GM10847 (cell line): Measurements from ENCODE around the gene SLC39A13.
A peak's percentile ranks its signal among the peaks of the same experiment; 100 is the strongest.

ENCODE experiments used
- POLR2A ChIP-seq: IDR thresholded peaks from 2 replicates; pipeline ENCODE4 v1.6.1; 2011; ENCODE audit not compliant: insufficient read length; ENCODE audit errors: extremely low read depth

The SLC39A13 gene

DNA sequence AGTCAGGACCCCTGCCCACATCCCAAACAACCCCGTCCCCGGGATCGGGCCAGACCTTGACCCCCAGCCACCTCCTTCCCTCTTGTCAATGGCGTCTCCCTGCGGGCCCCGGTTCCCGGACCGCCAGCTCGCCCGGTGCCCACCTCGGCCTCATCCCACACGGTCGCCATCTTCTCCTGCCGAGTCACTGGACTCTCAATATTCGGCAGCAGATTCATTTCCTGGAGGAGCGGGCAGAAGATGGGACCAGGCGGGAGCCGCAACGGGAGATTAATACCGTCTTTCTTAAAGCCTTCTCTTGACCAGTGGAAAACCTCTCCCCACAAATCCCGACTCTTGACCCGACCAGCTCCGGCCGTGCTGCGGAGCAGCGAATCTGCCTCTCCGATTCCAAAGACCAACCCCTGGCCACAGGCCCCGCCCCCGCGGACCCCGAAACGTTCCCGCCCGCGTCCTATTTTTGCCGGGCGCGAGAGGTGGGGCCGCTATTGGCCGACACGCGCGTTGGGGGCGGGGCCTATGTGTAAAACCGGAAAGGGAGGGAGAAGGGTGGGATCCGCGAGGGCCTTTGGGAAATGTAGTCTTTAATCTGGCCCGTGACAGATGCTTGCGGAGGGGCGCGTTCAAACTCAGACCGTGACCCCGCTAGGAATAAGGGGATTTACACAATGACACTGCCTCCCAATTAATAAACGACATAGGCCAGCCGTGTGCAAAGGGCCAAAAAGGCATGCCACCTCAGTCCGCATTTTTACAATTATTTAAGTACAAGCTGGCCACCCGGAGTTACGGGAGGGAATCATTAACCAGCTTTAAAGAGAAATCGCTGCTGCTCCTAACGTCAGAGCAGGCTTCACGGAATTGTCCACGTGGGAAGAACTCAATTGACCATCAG, 17.9 kb downstream of the SLC39A13 start, which contains the start of gene PSMC3:
Gene PSMC3 (minus strand): TSS at position 378 of the 895 bp plus-strand sequence. CDS start 160 bp downstream, at position 218.
- peak; percentile 80 for TF ChIP-seq POLR2A

DNA sequence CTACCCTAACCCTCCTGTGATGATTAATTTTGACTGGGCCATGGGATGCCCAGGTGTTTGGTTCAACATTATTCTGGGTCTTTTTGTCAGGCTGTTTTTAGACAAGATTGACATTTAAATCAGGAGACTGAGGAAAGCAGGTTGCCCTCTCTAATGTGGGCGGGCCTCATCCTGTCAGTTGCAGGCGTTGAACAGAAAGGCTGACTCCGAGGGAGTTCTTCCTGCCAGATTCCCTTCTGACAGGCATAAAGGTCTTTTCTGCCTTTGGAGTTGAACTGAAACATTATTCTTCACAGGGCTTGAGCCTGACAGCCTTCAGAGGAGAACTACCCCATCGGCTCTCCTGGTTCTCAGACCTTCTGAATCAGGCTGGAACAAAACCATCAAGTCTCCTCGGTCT, 22.1 kb downstream of the SLC39A13 start:
- no peak for TF ChIP-seq POLR2A

DNA sequence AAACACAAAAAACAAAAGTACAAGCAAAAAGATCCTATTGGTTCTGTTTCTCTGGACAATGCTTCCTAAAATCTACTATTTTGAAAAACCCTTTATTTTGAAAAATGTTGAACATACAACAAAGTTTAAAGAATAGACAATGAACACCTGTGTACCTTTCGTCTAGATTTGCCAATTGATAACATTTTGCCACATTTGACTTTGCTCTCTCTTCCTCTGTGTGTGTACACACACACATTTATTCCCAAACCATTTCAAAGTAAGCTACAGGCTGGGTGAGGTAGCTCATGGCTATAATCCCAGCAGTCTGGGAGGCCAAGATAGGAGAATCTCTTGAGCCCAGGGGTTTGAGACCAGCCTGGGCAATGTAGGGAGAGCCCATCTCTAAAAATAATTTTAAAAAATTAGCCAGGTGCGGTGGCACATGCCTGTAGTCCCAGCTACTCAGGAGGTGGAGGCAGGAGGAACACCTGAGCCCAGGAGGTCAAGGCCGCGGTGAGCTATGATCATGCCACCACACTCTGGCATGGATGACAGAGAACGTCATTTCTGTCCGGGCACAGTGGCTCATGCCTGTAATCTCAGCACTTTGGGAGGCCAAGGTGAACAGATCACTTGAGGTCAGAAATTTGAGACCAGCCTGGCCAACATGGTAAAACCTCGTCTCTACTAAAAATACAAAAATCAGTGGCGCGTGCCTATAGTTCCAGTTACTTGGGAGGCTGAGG, 23.1 kb downstream of the SLC39A13 start:
- TF ChIP-seq POLR2A = no peak

DNA sequence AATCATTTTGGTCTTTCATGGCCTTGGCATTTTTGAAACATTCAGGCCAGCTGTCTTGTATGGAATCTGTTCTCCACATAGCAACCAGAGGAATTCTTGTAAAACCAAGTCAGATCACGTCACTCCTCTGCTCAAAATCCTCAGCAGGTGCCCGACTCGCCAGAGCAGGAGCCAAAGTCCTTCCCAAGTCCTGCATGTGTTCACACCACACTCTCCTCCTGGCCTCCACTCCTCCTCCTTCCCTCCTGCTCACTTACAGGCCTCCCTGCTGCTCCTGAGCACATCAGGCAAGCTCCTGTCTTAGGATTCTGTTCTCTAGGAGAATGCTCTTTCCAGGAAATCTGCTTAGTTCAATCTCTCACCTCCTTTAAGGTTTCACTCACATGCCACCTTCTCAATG, 24.8 kb downstream of the SLC39A13 start:
- no peak for TF ChIP-seq POLR2A

DNA sequence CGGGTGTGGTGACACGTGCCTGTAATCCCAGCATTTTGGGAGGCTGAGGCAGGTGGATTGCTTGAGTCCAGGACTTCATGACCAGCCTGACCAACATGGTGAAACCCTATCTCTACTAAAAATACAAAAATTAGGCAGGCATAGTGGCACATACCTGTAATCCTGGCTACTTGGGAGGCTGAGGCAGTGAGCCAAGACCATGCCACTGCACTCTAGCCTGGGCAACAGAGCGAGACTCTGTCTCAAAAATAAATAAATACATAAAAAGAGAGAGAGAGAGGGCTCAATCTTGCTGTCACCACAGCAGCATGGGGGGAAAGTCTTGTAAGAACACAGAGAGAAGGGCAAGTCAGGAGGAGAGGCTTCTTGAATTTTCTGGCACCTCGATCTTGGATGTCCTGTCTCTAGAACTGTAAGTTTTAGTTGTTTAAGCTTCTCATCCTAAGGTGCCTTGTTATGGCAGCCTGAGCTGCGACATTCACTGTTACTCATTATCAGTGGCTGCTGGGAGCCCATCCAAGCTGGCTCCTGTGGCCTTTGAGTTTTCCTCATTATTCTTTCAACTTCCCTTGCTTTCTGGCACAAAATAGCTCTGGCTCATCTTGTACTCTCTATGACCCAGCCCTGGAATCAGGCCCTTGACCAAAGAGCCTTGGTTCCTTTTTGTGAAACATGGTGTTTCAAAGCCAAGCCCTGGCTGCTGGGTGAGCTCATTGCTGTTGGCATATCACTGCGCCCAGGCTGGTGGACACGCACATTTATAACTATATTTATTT, 25.8 kb downstream of the SLC39A13 start:
- no peak for TF ChIP-seq POLR2A

DNA sequence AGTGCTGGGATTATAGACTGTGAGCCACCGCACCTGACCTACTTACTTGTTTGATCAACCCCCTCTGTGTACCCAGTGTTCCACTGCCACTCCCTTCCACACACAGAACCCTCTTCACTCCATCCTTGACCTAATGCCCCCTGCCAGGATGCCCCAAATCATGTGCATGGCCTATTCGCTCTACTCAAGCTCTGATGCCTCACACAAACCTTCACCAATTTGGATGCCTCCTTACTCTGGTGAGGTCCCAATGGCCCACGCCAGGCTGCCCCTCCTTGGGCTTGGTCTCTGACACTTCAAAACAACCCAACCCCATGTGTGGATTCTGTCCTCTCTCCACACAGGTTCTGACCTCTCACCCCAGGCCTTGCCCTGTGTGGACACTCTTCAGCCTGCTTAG, 27.3 kb downstream of the SLC39A13 start:
- no peak for TF ChIP-seq POLR2A

DNA sequence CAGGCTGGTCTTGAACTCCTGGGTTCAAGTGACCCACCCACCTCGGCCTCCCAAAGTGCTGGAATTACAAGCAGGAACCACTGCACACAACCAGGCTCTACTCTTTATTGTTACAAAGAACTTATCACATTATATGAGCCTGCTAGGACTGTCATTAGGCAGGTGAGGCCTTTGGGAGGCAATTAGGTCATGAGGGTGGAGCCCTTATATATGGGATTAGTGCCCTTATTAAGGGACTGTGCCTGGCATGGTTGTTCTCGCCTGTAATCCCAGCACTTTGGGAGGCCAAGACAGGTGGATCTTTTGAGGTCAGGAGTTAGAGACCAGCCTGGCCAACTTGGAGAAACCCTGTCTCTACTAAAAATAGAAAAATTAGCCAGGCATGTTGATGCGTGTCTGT, 28.3 kb downstream of the SLC39A13 start:
- no peak for TF ChIP-seq POLR2A

DNA sequence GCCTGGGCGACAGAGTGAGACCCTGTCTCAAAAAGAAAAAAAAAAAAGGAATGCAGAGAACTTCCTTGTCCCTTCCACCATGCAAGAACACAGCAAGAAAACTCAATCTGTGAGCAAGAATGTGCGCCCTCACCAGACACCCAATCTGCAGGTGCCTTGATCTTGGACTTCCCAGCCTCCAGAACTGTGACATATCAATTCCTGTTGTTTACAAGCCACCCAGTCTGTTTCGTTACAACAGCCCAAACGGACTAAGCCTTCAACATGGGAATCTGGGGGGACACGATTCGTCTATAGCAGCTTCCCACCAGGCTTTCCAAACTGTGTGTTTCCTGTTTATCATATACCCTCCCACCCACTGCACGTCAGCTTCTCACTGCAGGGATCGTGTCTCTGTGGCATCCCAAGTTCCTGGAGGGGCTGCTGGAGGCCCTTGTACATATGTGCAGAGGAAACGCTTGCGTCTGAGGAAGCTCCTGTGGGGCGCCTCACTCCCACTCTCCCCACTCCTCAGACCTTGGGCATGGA, 28.9 kb downstream of the SLC39A13 start:
- TF ChIP-seq POLR2A = no peak

DNA sequence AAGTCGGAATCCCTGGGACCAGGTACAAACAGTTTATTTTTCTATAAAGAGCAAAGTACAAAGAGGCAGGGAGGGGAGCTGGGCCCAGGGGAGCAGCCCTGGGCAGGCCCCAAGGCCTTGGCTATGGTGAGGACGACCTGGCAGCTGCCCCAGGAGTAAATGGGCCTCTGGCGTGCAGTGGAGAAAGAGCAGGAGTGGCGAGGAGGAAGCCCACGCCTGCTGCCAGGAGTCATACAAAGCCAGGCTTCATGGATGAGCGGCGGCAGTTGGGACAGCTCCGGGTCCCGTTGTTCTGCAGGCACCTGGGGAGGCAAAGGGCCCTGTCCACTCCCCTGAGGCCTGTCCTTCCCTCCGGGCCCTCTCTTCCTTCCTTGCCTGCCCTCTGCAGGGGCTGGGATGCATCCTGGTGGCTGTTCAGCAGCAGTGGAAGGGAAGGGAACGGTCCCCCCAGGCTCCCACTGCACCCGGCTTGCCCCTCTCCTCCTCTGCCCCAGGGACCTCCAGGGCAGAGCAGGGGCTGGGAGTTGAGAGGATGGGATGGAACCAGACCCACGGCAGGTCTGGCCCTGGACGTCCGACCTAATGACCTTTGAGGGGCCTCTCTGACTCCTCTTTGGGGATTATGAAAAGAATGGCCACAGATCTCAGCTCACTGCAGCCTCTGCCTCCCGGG, 29.5 kb downstream of the SLC39A13 start:
- TF ChIP-seq POLR2A = no peak

DNA sequence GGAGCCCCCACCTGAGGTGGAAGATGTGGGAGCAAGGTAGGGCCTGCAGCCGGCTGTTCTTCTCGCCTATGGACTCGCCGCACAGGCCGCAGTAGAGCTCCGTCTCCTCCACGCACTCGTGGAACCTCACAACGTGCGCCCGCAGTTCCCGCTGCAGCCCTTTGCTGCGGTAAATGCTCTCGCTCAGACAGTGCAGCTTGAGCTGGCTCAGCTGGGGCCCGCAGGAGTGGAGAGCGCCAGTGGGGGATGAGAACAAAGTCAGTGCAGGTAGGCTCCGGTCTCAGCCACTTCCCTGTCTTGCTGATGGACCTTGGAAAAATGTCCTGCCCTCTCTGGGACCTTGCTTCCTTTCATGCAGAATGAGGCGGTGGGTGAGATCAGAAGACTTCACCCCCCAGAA, 30.3 kb downstream of the SLC39A13 start:
- no peak for TF ChIP-seq POLR2A

DNA sequence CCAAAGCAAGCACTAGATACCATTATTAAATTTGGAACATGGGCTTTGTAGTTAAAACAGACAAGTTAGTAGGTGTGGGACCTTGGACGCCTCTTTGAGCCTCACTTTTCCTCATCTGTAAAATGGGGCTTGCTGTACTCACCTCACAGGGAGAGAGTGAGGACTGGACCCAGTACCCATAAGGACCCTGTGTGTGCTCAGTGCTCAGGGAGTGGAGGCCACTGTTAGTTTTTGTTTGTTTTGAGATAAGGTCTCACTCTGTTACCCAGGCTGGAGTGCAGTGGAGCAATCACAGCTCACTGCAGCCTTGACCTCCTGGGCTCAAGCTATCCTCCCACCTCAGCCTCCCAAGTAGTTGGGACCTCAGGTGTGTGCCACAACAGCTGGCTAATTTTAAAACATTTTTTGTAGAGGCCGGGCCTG, 31.7 kb downstream of the SLC39A13 start:
- TF ChIP-seq POLR2A = no peak

DNA sequence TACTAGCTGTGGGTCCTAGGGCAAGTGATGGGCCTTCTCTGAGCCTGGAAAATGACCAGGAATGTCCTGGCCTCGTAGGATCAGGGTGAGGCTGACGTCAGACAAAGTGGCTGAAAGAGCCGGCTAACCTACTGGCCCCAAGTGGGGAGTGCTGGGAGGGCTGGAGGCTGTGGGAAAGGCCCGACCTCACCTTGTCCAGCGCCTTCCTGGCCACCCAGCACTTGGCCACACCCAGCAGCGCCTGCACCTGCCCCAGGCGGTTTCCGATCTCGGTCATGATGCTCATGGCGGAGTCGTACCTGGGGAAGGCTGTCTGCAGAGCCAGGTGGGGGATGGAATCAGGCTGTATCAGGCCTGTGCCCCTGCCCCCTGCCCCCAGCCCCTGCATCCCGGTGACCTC, 33.0 kb downstream of the SLC39A13 start:
- no peak for TF ChIP-seq POLR2A

DNA sequence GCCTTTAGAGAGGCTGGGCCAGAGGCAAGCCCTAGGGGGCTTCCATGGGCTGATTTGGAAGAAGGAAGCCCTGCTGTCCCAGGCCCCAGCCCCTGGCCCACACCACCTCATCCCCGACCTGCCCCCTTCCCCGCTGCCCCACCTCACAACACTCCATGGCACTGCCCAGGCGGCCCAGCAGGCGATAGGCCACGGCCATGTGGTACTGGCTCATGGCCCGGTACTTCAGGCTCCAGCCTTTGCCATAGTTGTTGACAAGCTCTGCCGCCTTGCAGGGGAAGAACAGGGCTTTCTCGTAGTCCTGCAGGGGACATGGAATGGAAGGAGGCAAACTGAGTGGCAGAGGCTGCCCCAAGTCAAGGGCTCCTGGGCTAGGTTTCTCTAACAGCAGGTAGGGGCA, 34.1 kb downstream of the SLC39A13 start:
- TF ChIP-seq POLR2A = no peak

DNA sequence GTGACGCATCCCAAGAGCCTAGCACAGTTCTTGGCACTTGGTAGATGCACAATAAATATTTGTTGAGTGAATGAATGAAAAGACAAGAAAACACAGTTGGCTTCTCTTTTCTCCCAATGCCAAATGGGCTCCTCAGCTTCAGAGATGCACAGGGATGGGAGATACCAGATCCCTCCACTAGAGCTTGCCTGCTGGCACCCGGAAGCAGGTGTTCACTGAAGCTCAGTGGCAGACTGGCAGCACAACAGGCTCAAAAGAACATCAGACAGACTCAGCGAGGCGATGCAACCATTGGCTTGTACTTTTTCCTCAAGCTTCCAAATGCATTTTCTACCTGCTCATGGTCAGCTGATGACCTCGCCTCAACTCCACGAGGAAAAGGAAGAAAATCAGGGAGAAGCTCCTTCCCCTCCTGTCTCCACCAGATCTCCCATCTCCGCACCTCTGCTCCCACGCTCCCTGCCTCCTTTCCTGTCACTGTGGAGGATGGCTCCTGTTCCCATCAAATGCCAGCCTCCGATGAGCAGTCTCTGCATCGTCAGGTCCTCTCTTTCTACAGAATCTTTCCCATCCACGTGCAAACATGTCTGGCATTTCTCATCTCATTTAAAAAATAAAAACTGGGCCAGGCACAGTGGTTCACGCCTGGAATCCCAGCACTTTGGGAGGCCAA, 34.8 kb downstream of the SLC39A13 start:
- TF ChIP-seq POLR2A = no peak

DNA sequence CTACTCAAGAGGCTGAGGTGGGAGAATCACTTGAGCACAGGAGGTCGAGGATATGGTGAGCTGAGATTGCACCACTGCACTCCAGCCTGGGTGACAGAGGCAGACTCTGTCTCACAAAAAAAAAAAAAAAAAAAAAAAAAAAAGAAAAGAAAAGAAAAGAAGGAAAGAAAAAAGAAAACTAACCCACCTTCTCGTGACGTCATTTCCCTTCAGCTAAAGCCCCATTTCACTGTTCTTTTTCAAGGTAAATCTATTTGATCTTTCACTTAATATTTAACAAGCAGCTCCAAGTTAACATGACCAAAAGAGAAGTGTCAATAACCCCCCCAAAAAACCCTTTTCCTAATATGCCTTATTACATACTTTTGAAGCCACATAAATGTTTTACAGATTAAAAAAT, 35.4 kb downstream of the SLC39A13 start:
- TF ChIP-seq POLR2A = no peak

DNA sequence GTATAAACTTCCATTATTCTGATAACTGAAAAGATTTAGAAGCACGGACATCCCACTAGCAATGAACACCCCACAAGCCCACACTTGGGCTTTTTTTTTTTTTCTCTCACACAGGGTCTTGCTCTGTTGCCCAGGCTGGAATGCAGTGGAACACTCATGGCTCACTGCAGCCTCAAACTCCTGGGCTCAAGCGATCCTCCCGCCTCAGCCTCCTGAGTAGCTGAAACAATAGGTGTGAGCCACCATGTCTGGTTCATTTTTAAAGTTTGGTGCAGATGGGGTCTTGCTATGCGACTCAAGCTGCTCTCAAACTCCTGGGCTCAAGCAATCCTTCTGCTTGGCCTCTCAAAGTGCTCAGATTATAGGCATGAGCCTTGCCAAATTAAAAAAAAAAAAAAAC, 37.5 kb downstream of the SLC39A13 start:
- TF ChIP-seq POLR2A = no peak
